Cerebellar nuclear complex (tissue), 1 donor: ENCODE data around the gene PDRG1.
"Not testable (repeated sequence)": the region's sequence is repeated elsewhere in the genome, so short reads cannot be mapped to it uniquely, and the experiment has no call there.

ENCODE experiments used
- DNase-seq, 2 experiments: peaks; one replicate each; lab custom pipeline; 2025; lab: John Stamatoyannopoulos, UW

PDRG1 gene

GRCh38 chr20:31926493-31926892 is 25.4 kb downstream of the PDRG1 start:
- DNase-seq = no peak

- no peak for DNase-seq
Observed at GRCh38 chr20:31925631-31926030, 26.2 kb downstream of the PDRG1 start.

- no peak for DNase-seq
Observed at GRCh38 chr20:31924561-31924960, 27.3 kb downstream of the PDRG1 start.

DNA sequence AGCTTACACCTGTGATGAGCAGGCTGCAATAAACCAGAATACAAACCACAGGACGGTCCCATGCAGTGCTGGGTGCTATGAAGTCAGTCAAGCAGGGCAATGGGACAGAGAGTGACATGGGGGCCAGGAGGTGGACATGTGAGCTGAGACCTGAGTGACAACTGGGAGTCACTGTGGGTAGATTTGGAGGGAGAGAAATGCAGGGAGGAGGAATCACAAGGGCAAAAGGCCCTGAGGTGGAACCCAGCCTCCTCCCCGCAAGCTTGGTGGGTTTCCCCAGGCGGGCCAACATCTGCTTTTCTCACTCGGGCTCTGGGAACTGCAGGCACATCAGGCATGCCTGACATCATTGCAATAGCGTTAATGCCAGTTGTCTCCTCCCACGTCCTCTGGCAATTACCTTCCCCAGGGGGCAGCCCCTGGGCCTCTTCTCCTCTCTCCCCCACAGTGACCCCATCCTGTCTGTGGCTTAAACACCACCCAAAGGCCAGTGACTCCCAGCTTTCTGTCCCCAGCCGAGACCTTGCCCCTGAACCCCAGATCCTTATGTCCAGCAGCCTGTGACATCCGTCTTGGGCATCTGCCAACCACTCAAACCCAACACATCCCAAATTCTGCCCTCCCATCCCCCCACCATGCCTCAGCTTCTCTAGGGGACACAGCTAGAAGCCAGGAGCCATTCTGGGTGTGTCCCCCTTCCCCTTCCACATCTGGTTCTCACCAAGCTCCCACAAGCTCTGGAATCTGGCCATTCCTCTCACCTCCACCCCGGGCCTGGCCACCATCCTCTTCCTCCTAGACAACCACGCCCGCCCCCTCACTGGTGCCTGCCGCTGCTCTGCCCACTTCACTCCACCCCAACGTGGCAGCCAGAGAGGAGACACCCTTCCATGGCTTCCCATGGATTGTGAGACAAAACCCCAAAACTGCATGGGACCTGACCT is 28.2 kb downstream of the PDRG1 start:
- DNase-seq = no peak

DNA sequence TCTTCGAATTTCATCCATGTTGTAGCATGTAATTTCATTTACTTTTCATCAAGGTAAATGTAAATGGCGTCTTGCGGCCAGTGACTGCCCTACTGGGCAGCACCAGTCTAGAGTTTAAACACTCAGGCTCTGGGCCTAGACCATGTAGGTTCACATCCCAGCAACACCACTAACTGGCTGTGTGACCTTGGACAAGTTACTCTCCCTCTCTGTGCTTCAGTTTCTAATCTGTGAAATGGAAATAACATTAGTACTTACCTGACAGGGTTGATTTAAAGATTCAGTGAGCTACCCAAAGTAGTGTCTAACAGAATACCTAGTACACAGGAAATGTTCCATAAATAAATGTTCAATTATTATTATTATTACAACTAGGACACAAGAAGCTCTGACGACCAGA is 29.3 kb downstream of the PDRG1 start:
- no peak for DNase-seq

- no peak for DNase-seq
Observed at GRCh38 chr20:31922181-31922580, 29.7 kb downstream of the PDRG1 start.

- not testable (repeated sequence) for DNase-seq
Observed at GRCh38 chr20:31921480-31921879, 30.4 kb downstream of the PDRG1 start.

DNA sequence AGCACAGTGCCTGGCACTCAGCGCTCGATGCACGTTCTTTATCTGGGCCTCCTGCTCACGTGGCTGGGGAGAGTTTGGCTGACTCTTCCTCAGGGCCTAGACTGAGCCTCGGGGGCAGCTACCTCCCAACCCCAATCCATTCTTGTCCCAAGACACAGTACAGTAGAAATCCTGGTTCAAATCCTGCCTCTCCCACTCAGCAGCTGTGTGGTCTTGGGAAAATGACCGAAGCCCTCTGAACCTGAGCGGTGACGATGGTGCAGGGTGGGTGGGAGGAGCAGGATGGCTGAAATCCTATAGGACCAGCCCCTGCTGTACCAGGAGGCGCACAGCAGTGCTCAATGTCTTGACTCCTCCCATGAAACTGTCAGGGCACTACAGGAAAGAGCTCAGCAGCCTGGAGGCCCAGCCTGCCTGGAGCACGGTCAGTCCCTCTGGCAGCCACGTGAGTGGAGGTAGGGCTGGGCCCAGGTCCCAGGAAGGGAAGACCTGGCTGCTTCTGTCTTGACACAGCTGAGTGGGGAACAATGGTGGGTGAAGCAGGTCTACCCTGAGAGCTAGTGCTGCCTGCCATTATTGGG is 31.5 kb downstream of the PDRG1 start:
- no peak for DNase-seq

DNA sequence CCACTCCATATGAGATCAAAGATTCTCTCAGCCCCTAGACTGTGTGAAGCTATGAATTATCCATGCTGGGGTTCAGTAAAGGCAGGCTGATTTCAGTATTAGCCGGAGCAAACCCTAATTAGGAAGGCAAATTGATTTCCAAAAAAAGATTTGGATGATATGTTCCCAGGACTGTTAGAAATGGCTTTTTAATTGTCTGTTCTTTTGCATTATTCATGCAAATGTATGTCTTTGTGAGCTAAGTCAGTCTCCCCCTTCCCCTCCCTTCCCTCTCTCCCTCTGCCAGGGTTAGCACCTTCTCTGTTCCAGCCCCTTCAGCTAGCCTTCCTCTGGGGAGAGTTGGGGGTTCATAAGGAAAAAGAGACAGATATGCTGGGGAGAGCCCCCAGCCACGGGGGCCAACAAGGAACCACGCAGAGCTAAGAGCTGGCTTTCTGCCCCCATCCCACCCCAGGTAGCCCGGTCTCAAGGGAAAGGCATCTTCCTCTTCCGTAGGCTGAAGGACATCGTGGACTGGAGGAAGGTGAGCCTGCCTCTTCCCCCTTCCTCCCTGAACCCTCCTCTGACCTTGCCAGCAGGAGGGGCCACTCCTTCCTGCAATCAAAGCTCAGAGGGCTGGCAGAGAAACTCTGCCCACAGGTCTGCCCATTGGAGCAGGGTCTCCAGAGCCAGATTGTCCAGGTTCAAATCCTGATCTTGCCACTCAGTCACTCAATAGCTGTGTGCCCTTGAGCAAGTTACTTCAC is 32.3 kb downstream of the PDRG1 start:
- no peak for DNase-seq

- no peak for DNase-seq
Observed at GRCh38 chr20:31918466-31919105, 33.3 kb downstream of the PDRG1 start.

GRCh38 chr20:31917962-31918412 is 33.9 kb downstream of the PDRG1 start:
- not testable (repeated sequence) for DNase-seq

GRCh38 chr20:31916708-31917107 is 35.1 kb downstream of the PDRG1 start:
- no peak for DNase-seq

- no peak for DNase-seq
Observed at GRCh38 chr20:31915491-31916280, 36.2 kb downstream of the PDRG1 start.

DNA sequence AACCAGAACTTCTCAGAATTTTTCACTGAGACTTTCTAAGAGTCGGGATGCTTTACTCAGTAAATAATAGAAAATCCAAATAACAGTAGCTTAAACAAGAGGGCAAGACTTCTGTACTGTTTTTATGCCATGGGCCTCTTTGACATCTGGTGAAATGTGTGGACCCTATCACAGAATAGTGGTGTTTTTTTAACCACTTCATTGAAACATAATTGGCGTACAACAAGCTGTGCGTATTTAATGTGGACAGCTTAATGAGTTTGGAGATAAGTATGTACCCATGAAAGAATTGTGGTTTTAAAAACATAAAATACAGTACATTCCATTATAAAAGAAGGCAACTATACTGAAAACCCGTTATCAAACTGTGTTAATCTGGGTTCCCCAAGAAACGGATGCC is 37.7 kb downstream of the PDRG1 start:
- no peak for DNase-seq

DNA sequence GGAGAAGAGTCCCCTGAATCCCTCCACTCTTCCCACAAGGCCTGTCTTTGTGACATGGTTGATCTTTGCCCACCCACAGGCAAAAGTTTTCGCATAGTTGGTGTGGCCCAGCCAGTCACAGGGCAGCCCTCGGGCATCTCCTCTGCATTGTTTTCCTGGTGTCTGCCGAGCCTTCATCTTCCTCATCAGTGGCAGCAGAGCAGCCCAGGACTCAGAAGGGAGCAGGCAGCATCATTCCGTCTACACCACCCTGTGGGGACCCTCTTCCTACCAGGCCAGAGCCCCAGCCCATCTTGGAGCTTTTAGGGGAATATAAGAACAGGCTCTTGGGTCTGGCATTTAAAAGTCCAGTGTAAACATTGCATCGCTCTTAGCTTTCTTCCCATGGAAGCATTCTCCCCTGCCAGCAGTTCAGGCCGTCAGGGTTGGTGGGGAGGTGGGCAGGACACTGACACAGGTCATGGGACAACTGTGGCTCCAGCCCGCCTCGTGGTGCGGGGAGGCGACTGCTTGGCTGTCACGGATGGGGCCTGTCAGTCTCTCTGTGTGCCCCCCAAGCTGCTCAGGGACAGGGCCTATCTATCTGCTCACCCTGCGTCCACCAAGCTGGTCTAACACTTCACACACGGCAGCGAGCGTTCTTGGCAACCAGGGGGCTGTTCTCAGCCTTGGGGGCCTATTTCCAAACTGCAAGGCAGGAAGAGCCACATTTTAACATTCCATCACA is 38.3 kb downstream of the PDRG1 start:
- DNase-seq = no peak

- no peak for DNase-seq
Observed at GRCh38 chr20:31910071-31910803, 41.6 kb downstream of the PDRG1 start.

DNA sequence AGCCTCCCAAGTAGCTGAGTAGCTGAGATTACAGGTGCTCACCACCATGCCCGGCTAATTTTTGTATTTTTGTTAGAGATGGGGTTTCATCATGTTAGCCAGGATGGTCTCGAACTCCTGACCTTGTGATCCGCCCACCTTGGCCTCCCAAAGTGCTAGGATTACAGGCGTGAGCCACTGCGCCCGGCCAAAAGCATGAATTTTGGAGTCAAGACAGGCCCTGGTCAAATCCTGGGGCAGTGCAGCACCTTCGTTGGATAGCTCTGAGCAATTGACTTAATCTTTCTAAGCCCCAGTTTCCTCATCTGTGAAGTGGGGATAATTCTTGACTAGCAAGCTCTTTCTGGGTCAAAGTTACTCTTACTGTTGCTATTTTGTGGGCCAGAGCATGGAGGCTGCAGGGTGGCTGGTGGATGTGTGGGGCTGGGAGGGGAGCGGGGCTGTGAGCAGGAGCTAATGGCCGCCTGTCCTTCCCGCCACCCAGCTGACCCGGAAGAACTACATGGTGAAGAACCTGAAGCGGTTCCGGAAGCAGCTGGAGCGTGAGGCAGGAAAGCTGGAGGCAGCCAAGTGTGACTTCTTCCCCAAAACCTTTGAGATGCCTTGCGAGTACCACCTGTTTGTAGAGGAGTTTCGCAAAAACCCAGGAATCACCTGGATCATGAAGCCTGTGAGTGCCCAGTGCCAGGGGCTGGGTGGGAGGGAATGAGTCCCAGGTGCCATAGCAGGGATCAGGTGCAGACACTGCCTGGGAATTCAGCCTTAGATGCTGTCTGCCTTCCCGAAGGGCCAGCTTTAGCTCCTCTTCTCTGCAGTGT is 42.4 kb downstream of the PDRG1 start:
- DNase-seq = no peak

DNA sequence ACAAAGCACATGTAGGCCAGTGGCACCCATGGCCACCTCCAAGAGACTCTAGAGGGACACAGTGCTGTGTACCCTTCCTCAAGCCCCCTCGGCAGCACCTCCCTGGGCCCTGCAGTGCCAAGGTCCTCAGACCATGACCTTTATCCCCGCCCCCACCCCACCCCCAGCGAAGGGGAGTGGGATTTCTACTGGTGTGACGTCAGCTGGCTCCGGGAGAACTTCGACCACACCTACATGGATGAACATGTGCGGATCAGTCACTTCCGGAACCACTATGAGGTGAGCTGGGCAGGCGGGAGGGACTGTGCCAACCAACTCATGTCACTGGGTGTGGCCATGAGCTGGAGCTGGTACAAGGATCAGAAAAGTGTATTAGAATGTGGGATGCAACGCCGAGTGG is 43.4 kb downstream of the PDRG1 start:
- DNase-seq = no peak

GRCh38 chr20:31908016-31908415 is 43.8 kb downstream of the PDRG1 start:
- no peak for DNase-seq
